ENCODE measurements around the gene C10orf88. TPM values are rescaled to one million over a fixed set of nuclear protein-coding genes. Genes with fewer than 3 reads are reported as not detected.
"Not testable (repeated sequence)": the region's sequence is repeated elsewhere in the genome, so short reads cannot be mapped to it uniquely, and the experiment has no call there.

The C10orf88 gene
- total RNA-seq, 2 experiments from 2014 or later: 12.6 to 15.1 TPM

GRCh38 chr10:122954731-122955050 is 664 bp upstream of the C10orf88 start:
- no peak overlapping the region for H3K27ac Mint-ChIP-seq
- H3K4me3 Mint-ChIP-seq: peak overlapping the region; percentile 86
- peaks cover 26% of the 10 kb centered on the region for H3K36me3 Mint-ChIP-seq (ENCODE audit: low read depth)
- peaks cover 17% of the 10 kb centered on the region for H3K27me3 Mint-ChIP-seq
- H3K4me1 Mint-ChIP-seq: peaks cover 38% of the 10 kb centered on the region
- DNase-seq: no peak
- CTCF ChIA-PET: interaction anchor here (1.7 to 5.2 kb wide), 2 partner anchors 25 to 28 kb away, joined by 4 to 25 read pairs; partner anchors contain the start of gene PSTK
- POLR2A ChIA-PET: interaction anchor here (0.6 to 5.0 kb wide), 5 partner anchors 26 to 200 kb away, joined by 3 to 37 read pairs (median 5); partner anchors contain the start of genes ACADSB, BUB3, FAM24B and IKZF5
- no peaks in the 10 kb centered on the region for H3K9me3 Mint-ChIP-seq

GRCh38 chr10:122949296-122949695 is 4.7 kb downstream of the C10orf88 start:
- Mint-ChIP-seq H3K4me3 (no peak overlapping the region), H3K27me3 (no peaks in the 10 kb centered on the region), H3K4me1 (peaks cover 30% of the 10 kb centered on the region), H3K27ac (no peak overlapping the region), H3K36me3 (ENCODE audit: low read depth) (peaks cover 54% of the 10 kb centered on the region), H3K9me3 (no peaks in the 10 kb centered on the region)
- ChIA-PET CTCF (interaction anchor here (1.6 kb wide), 1 partner anchor 30 kb away, joined by 5 read pairs; no protein-coding TSS in a partner anchor), POLR2A (no interaction called here)
- DNase-seq: no peak

- Mint-ChIP-seq H3K9me3 (no peaks in the 10 kb centered on the region), H3K4me1 (no peaks in the 10 kb centered on the region), H3K27ac (no peak overlapping the region), H3K27me3 (no peaks in the 10 kb centered on the region), H3K4me3 (no peak overlapping the region), H3K36me3 (ENCODE audit: low read depth) (peaks cover 43% of the 10 kb centered on the region)
- POLR2A ChIA-PET: no interaction called here
- CTCF ChIA-PET: no interaction called here
- DNase-seq: no peak
Measured at GRCh38 chr10:122939856-122940543, 14.0 kb downstream of the C10orf88 start.

- no peak for DNase-seq
- no peaks in the 10 kb centered on the region for H3K27me3 Mint-ChIP-seq
Measured at GRCh38 chr10:122939133-122939855, 14.7 kb downstream of the C10orf88 start.

GRCh38 chr10:122931088-122931906 is 22.7 kb downstream of the C10orf88 start:
- peaks cover 17% of the 10 kb centered on the region for H3K36me3 Mint-ChIP-seq (ENCODE audit: low read depth)
- H3K27me3 Mint-ChIP-seq: no peaks in the 10 kb centered on the region
- no peak overlapping the region for H3K4me3 Mint-ChIP-seq
- POLR2A ChIA-PET: no interaction called here
- H3K9me3 Mint-ChIP-seq: no peaks in the 10 kb centered on the region
- DNase-seq: no peak
- CTCF ChIA-PET: no interaction called here
- no peak overlapping the region for H3K27ac Mint-ChIP-seq
- H3K4me1 Mint-ChIP-seq: no peaks in the 10 kb centered on the region

More at GRCh38 chr10:122939133-122939855, 14.7 kb downstream of the C10orf88 start:
- POLR2A ChIA-PET: no interaction called here
- no peak overlapping the region for H3K4me3 Mint-ChIP-seq
- CTCF ChIA-PET: no interaction called here
- no peak overlapping the region for H3K27ac Mint-ChIP-seq
- no peaks in the 10 kb centered on the region for H3K4me1 Mint-ChIP-seq
- H3K9me3 Mint-ChIP-seq: no peaks in the 10 kb centered on the region
- H3K36me3 Mint-ChIP-seq (ENCODE audit: low read depth): peaks cover 46% of the 10 kb centered on the region

GRCh38 chr10:122930140-122930539 is 23.9 kb downstream of the C10orf88 start:
- Mint-ChIP-seq H3K4me3 (no peak overlapping the region), H3K9me3 (no peaks in the 10 kb centered on the region), H3K27me3 (no peaks in the 10 kb centered on the region), H3K36me3 (ENCODE audit: low read depth) (peaks cover 12% of the 10 kb centered on the region), H3K4me1 (no peaks in the 10 kb centered on the region), H3K27ac (no peak overlapping the region)
- POLR2A ChIA-PET: no interaction called here
- DNase-seq: no peak
- CTCF ChIA-PET: no interaction called here

GRCh38 chr10:122915700-122916099 is 38.3 kb downstream of the C10orf88 start:
- Mint-ChIP-seq H3K4me1 (no peaks in the 10 kb centered on the region), H3K27me3 (no peaks in the 10 kb centered on the region), H3K4me3 (no peak overlapping the region), H3K36me3 (ENCODE audit: low read depth) (no peaks in the 10 kb centered on the region), H3K27ac (no peak overlapping the region), H3K9me3 (peaks cover under 1% of the 10 kb centered on the region)
- DNase-seq: no peak
- CTCF ChIA-PET: no interaction called here
- POLR2A ChIA-PET: no interaction called here

- Mint-ChIP-seq H3K27me3 (peaks cover 2% of the 10 kb centered on the region), H3K4me3 (no peak overlapping the region), H3K36me3 (ENCODE audit: low read depth) (no peaks in the 10 kb centered on the region), H3K4me1 (no peaks in the 10 kb centered on the region), H3K9me3 (no peaks in the 10 kb centered on the region), H3K27ac (no peak overlapping the region)
- ChIA-PET POLR2A (no interaction called here), CTCF (no interaction called here)
- peak; percentile 69 for DNase-seq
Measured at GRCh38 chr10:122911889-122912484, 42.0 kb downstream of the C10orf88 start.

- ChIA-PET POLR2A (interaction anchor here (1.5 kb wide), 1 partner anchor 34 kb away, joined by 3 read pairs; no protein-coding TSS in a partner anchor), CTCF (no interaction called here)
- no peak within 1 kb of the TSS for H3K27ac Mint-ChIP-seq
- DNase-seq: no peak
- no peaks in the 10 kb centered on the region for H3K9me3 Mint-ChIP-seq
- H3K36me3 Mint-ChIP-seq (ENCODE audit: low read depth): no peaks in the 10 kb centered on the region
- no peak within 1 kb of the TSS for H3K4me3 Mint-ChIP-seq
- no peaks in the 10 kb centered on the region for H3K4me1 Mint-ChIP-seq
- peaks cover 3% of the 10 kb centered on the region for H3K27me3 Mint-ChIP-seq
Measured at GRCh38 chr10:122910310-122910709, 43.7 kb downstream of the C10orf88 start, which contains the start of gene FAM24A. FAM24A (plus strand) TSS chr10:122910610; CDS start chr10:122911635, 1,025 bp downstream.

GRCh38 chr10:122903861-122904260 is 50.2 kb downstream of the C10orf88 start:
- H3K27ac Mint-ChIP-seq; H3K4me1 Mint-ChIP-seq; H3K9me3 Mint-ChIP-seq; H3K4me3 Mint-ChIP-seq; DNase-seq; CTCF ChIA-PET; POLR2A ChIA-PET; H3K36me3 Mint-ChIP-seq (ENCODE audit: low read depth): not testable (repeated sequence)
- peaks cover 23% of the 10 kb centered on the region for H3K27me3 Mint-ChIP-seq

- DNase-seq: no peak
- Mint-ChIP-seq H3K27ac (no peak overlapping the region), H3K36me3 (ENCODE audit: low read depth) (peaks cover 4% of the 10 kb centered on the region), H3K27me3 (no peaks in the 10 kb centered on the region), H3K4me3 (no peak overlapping the region), H3K9me3 (no peaks in the 10 kb centered on the region), H3K4me1 (peaks cover 5% of the 10 kb centered on the region)
- ChIA-PET CTCF (no interaction called here), POLR2A (no interaction called here)
Measured at GRCh38 chr10:122894261-122894944, 59.6 kb downstream of the C10orf88 start.

- Mint-ChIP-seq H3K36me3 (ENCODE audit: low read depth) (peaks cover 11% of the 10 kb centered on the region), H3K4me1 (peaks cover 24% of the 10 kb centered on the region), H3K27me3 (no peaks in the 10 kb centered on the region), H3K9me3 (no peaks in the 10 kb centered on the region), H3K4me3 (no peak overlapping the region), H3K27ac (no peak overlapping the region)
- ChIA-PET POLR2A (no interaction called here), CTCF (no interaction called here)
- no peak for DNase-seq
Measured at GRCh38 chr10:122884166-122884565, 69.9 kb downstream of the C10orf88 start.

Data from activated CD4-positive, alpha-beta memory T cell treated with anti-CD3 and anti-CD28 coated beads, Interleukin-2, amount 10 ng/mL, durations not matched to agents 7 days and 5 days (primary cell).